Lower lobe of right lung (tissue), 2 donors: ENCODE results near the gene TEKTIP1. TPM values are rescaled to one million over a fixed set of nuclear protein-coding genes. Genes with fewer than 3 reads are reported as not detected.

Experiments used
- ATAC-seq, 2 donors: fragments of 200-7000 bp; cut with Tn5 transposase; one replicate each; pipeline ENCODE4 v1.9.1; 2020 to 2022; ENCODE audit warnings: mild to moderate bottlenecking in 2 of 2, moderate library complexity in 2 of 2
- DNase-seq: peaks from one replicate; pipeline ENCODE4 v3.0.0-alpha.2; 2020
- H3K27ac ChIP-seq: fragments of 200-600 bp; one replicate; pipeline ENCODE4 v1.8.0; 2022
- H3K27me3 ChIP-seq: fragments of 200-600 bp; one replicate; pipeline ENCODE4 v1.8.0; 2022; ENCODE audit warnings: low read depth
- H3K36me3 ChIP-seq: fragments of 200-600 bp; one replicate; pipeline ENCODE4 v1.8.0; 2022; ENCODE audit warnings: mild to moderate bottlenecking
- H3K4me1 ChIP-seq: fragments of 200-600 bp; one replicate; pipeline ENCODE4 v1.8.0; 2022
- H3K4me3 ChIP-seq: fragments of 200-600 bp; one replicate; pipeline ENCODE4 v1.8.0; 2022; ENCODE audit warnings: mild to moderate bottlenecking
- H3K9me3 ChIP-seq: fragments of 200-600 bp; one replicate; pipeline ENCODE4 v1.8.0; 2022
- intact Hi-C: fragments of 100-400 bp; cut with DNase I; formaldehyde crosslinking; loops from one replicate; pipeline ENCODE4 v1.11.0; 2022
- total RNA-seq: library from RNA; stranded (reverse); fragmentation: NEBNext Ultra II Directional; extraction: Animal tissue kit (Norgen Biotek cat#: 25700); gene quantifications from one replicate; pipeline ENCODE4 v1.2.1, GENCODE V29; 2021
- TF ChIP-seq, protein P1 (sequence below): fragments of 200-600 bp; IDR thresholded peaks from one replicate; pipeline ENCODE4 v1.8.0; 2022; ENCODE audit warnings: antibody characterized with exemption, mild to moderate bottlenecking
- donor health status: DM: no; HTN: yes; CAD: no; lungs with severe emphysema.

The TEKTIP1 gene
- total RNA-seq, 1 donor from 2014 or later = 2.2 TPM

DNA sequence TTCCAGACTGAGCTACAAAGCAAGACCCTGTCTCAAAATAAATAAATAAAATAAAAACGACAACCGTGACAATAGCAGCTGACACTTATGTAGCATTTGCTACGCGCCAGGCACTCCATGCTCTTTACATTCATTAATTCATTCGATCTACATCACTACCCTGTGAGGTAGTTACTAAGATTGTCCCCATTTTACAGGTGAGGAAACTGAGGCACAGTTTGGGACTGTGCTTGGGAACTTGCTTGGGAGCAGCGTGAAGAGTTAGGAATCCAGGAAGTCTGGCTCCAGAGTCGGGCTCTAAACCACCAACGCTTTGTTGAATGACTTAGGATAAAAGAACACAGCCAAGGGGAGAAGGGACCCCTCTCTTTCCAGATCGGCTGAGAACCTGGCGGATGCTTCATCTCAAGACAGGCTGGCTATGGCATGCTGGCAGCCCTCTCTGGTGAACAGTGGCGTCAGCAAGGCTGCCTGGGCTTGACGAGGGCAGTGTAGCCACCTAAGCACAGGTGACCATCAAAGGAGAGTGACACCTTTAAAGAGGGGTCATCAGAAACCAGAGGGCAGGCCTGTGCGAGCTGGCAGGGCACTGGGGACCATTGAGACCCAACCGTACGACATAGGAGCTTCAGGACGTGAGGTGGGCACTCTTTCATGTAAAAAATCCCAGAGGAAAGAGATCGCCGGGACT lies 39.1 kb upstream of the TEKTIP1 start:
- Histone ChIP-seq H3K27ac (peak overlapping the region; percentile 99), H3K4me1 (peaks cover 11% of the 10 kb centered on the region), H3K9me3 (no peaks in the 10 kb centered on the region), H3K4me3 (peak overlapping the region; percentile 100), H3K36me3 (peaks cover 18% of the 10 kb centered on the region), H3K27me3 (no peaks in the 10 kb centered on the region)
- TF ChIP-seq, protein P1, sequence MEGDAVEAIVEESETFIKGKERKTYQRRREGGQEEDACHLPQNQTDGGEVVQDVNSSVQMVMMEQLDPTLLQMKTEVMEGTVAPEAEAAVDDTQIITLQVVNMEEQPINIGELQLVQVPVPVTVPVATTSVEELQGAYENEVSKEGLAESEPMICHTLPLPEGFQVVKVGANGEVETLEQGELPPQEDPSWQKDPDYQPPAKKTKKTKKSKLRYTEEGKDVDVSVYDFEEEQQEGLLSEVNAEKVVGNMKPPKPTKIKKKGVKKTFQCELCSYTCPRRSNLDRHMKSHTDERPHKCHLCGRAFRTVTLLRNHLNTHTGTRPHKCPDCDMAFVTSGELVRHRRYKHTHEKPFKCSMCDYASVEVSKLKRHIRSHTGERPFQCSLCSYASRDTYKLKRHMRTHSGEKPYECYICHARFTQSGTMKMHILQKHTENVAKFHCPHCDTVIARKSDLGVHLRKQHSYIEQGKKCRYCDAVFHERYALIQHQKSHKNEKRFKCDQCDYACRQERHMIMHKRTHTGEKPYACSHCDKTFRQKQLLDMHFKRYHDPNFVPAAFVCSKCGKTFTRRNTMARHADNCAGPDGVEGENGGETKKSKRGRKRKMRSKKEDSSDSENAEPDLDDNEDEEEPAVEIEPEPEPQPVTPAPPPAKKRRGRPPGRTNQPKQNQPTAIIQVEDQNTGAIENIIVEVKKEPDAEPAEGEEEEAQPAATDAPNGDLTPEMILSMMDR = no peak
- ATAC-seq (peak; percentile 9 to 15), DNase-seq (no peak)
- intact Hi-C loops = no loop called here

DNA sequence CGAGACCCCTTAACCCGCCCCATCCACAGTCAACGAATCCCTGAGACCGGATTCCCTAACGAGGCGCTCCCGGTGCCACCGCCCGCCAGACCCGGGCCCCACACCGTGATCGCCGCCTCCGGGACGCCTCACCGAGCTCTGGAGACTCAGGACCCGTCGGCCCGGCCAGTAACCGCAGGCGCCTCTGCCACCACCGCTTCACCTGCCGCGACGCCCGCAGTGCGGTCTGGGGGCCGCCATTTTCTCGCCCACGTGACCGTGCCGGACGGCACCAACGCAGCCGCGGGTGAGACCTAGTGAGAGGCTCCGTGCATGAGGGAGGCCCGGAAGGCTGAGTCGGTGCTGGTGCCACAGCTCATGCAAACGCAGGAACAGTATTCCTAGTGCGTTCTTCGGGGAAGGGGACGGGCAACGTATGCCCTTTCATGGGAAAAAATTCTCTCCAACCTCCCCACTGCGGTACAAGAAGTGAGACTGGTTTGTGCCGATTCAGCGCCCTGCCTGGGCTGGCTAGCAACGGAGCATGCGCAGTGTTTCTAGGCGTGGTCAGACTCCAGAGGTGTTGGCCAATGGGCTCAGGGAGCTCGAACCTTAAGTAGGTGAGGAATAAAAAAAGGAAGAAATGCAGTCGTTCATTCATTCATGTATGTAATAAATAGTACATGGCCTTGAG lies 38.4 kb upstream of the TEKTIP1 start, which contains the start of gene DOHH:
Gene DOHH (minus strand): TSS at position 246 of the 673 bp plus-strand sequence. CDS start 3,860 bp downstream, outside the sequence.
- ATAC-seq (peak; percentile 94 to 96), DNase-seq (peak; percentile 97)
- TF ChIP-seq, protein P1 = no peak
- H3K27me3 ChIP-seq = no peaks in the 10 kb centered on the region
- intact Hi-C loops = no loop called here
- peaks cover 12% of the 10 kb centered on the region for H3K36me3 ChIP-seq
- H3K4me3 ChIP-seq = peak within 1 kb of the TSS; percentile 100
- H3K27ac ChIP-seq = peak within 1 kb of the TSS; percentile 99
- peaks cover 11% of the 10 kb centered on the region for H3K4me1 ChIP-seq
- H3K9me3 ChIP-seq = no peaks in the 10 kb centered on the region

DNA sequence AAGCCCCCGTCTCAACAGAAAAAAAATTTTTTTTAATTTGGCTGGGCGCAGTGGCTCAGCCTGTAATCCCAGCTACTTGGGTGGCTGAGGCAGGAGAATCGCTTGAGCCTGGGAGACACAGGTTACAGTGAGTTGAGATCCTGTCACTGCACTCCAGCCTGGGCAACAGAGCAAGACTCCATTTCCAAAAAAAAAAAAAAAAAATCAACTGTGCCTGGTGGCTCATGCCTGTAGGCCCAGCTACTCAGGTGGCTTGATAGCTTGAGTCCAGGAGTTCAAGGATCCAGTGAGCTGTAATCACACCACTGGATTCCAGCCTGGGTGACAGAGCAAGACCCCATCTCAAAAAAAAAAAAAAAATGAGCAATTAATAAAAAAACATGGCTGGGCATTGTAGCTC lies 37.2 kb upstream of the TEKTIP1 start:
- intact Hi-C loops = no loop called here
- no peaks in the 10 kb centered on the region for H3K36me3 ChIP-seq
- no peak for ATAC-seq
- H3K4me1 ChIP-seq = peaks cover 11% of the 10 kb centered on the region
- H3K27ac ChIP-seq = no peak overlapping the region
- H3K27me3 ChIP-seq = no peaks in the 10 kb centered on the region
- H3K9me3 ChIP-seq = no peaks in the 10 kb centered on the region
- no peak for DNase-seq
- TF ChIP-seq, protein P1 = no peak
- no peak overlapping the region for H3K4me3 ChIP-seq

DNA sequence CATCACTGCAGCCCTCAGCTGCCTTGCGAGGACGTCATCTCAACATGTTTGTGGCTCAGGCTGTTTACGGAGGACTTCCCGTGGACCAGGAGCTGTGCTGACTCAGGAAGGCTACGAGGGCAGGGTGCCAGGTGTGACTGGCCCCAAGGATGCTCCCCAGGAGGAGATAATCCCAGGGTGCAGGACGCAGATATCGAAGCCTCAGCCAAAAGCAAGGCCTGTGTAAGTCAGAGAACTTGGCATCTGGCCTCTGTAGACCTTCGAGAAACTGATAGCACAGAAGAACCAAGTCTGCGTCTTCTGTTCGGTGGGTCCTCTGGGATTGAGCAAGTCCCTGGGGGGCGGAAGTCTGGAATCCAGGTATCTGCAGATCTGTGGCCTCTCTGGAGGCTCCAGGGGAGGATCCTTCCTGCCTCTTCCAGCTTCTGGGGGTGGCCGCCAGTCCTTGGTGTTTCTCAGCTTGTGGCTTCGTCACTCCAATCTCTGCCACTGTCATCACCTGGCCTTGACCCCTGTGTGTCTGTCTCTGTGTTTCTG lies 35.9 kb upstream of the TEKTIP1 start:
- H3K4me1 ChIP-seq = peaks cover 19% of the 10 kb centered on the region
- intact Hi-C loops = no loop called here
- DNase-seq = no peak

DNA sequence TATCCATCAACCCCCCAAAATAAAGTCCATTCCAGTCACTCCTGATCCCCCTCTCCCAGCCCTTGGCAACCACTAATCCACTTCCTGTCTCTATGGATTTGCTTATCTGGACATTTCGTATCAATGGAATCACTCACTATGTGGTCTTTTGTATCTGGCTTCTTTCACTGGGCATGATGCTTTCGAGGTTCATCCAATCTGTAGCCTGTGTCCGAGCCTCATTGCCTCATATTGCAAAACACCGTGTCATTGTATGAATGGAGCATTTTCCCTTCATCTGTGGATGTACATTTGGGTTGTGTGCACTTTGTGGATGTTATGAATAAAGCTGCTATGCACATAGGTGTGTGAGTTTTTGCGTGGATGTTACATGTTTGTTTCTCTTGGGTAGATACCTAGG lies 34.2 kb upstream of the TEKTIP1 start:
- intact Hi-C loops = no loop called here
- Histone ChIP-seq H3K4me1 (peaks cover 24% of the 10 kb centered on the region), H3K9me3 (no peaks in the 10 kb centered on the region), H3K27ac (peak overlapping the region; percentile 84), H3K36me3 (peaks cover 8% of the 10 kb centered on the region), H3K4me3 (no peak overlapping the region), H3K27me3 (no peaks in the 10 kb centered on the region)
- DNase-seq (no peak), ATAC-seq (no peak)
- TF ChIP-seq, protein P1 = no peak

More for the DNA sequence above, 35.9 kb upstream of the TEKTIP1 start:
- no peak for ATAC-seq
- Histone ChIP-seq H3K36me3 (no peaks in the 10 kb centered on the region), H3K9me3 (no peaks in the 10 kb centered on the region), H3K27ac (no peak overlapping the region), H3K4me3 (no peak overlapping the region), H3K27me3 (no peaks in the 10 kb centered on the region)
- TF ChIP-seq, protein P1 = no peak
